ENCODE data around the gene ZC3H4.

GRCh38 chr19:47049307-47049700 is 64.3 kb downstream of the ZC3H4 start:
- no peak for TF ChIP-seq CTCF (IDR thresholded peaks at IDR 0.05)
- no peak for TF ChIP-seq POLR2A (IDR thresholded peaks at IDR 0.05)
